Skeletal muscle satellite cell (primary cell): Measurements from ENCODE around the gene BEX3.
A peak's percentile ranks its signal among the peaks of the same experiment; 100 is the strongest.

Experiments
- H3K27me3 ChIP-seq: 2 replicates; pipeline ENCODE4 v1.7.0; 2013; ENCODE audit warnings: low read length; ENCODE audit not compliant: control insufficient read depth, insufficient read depth
- H3K36me3 ChIP-seq: 2 replicates; pipeline ENCODE4 v1.7.0; 2013; ENCODE audit warnings: mild to moderate bottlenecking, control low read depth, low read length; ENCODE audit not compliant: insufficient read depth
- H3K4me1 ChIP-seq: 2 replicates; pipeline ENCODE4 v1.7.0; 2013; ENCODE audit warnings: low read length; ENCODE audit not compliant: control insufficient read depth, insufficient read depth
- H3K4me2 ChIP-seq: 2 replicates; pipeline ENCODE4 v1.7.0; 2013; ENCODE audit warnings: mild to moderate bottlenecking, low read length
- H3K4me3 ChIP-seq: 2 replicates; pipeline ENCODE4 v1.7.0; 2013; ENCODE audit warnings: low read length
- H3K9ac ChIP-seq: 2 replicates; pipeline ENCODE4 v1.7.0; 2013; ENCODE audit warnings: mild to moderate bottlenecking, low read depth, low read length, moderate library complexity
- H3K9me3 ChIP-seq: replicated peaks from 2 replicates; pipeline ENCODE4 v1.7.0; 2013; ENCODE audit warnings: mild to moderate bottlenecking, control low read depth, low read length

BEX3 gene

GRCh38 chrX:103360092-103360491 is 16.2 kb upstream of the BEX3 start:
- Histone ChIP-seq H3K36me3 (peaks cover 9% of the 10 kb centered on the region), H3K27me3 (no peaks in the 10 kb centered on the region), H3K4me2 (no peak overlapping the region), H3K4me3 (no peak overlapping the region), H3K4me1 (peaks cover 26% of the 10 kb centered on the region), H3K9me3 (no peaks in the 10 kb centered on the region), H3K9ac (no peak overlapping the region)

GRCh38 chrX:103360916-103361315 is 15.4 kb upstream of the BEX3 start:
- Histone ChIP-seq H3K9ac (no peak overlapping the region), H3K4me1 (peaks cover 19% of the 10 kb centered on the region), H3K4me3 (no peak overlapping the region), H3K36me3 (peaks cover 9% of the 10 kb centered on the region), H3K4me2 (no peak overlapping the region), H3K27me3 (no peaks in the 10 kb centered on the region), H3K9me3 (no peaks in the 10 kb centered on the region)

GRCh38 chrX:103361798-103362197 is 14.5 kb upstream of the BEX3 start:
- Histone ChIP-seq H3K4me1 (peaks cover 18% of the 10 kb centered on the region), H3K9me3 (no peaks in the 10 kb centered on the region), H3K27me3 (no peaks in the 10 kb centered on the region), H3K4me3 (no peak overlapping the region), H3K9ac (peak overlapping the region; percentile 12), H3K4me2 (no peak overlapping the region), H3K36me3 (peaks cover 9% of the 10 kb centered on the region)

GRCh38 chrX:103362474-103362873 is 13.9 kb upstream of the BEX3 start:
- H3K4me3 ChIP-seq = no peak overlapping the region
- H3K9ac ChIP-seq = peak overlapping the region; percentile 12
- no peaks in the 10 kb centered on the region for H3K9me3 ChIP-seq
- H3K4me2 ChIP-seq = no peak overlapping the region
- H3K4me1 ChIP-seq = peaks cover 22% of the 10 kb centered on the region
- no peaks in the 10 kb centered on the region for H3K27me3 ChIP-seq
- peaks cover 7% of the 10 kb centered on the region for H3K36me3 ChIP-seq

GRCh38 chrX:103363046-103363445 is 13.3 kb upstream of the BEX3 start:
- Histone ChIP-seq H3K4me3 (no peak overlapping the region), H3K27me3 (no peaks in the 10 kb centered on the region), H3K4me2 (no peak overlapping the region), H3K9me3 (no peaks in the 10 kb centered on the region), H3K36me3 (peaks cover 2% of the 10 kb centered on the region), H3K9ac (no peak overlapping the region), H3K4me1 (peaks cover 28% of the 10 kb centered on the region)

GRCh38 chrX:103367502-103367901 is 8.8 kb upstream of the BEX3 start:
- no peaks in the 10 kb centered on the region for H3K9me3 ChIP-seq
- H3K4me1 ChIP-seq = peaks cover 19% of the 10 kb centered on the region
- no peaks in the 10 kb centered on the region for H3K36me3 ChIP-seq
- H3K4me3 ChIP-seq = no peak overlapping the region
- H3K9ac ChIP-seq = no peak overlapping the region
- H3K27me3 ChIP-seq = no peaks in the 10 kb centered on the region
- peak overlapping the region; percentile 5 for H3K4me2 ChIP-seq

- H3K36me3 ChIP-seq = no peaks in the 10 kb centered on the region
- H3K4me3 ChIP-seq = no peak overlapping the region
- H3K4me2 ChIP-seq = no peak overlapping the region
- H3K27me3 ChIP-seq = no peaks in the 10 kb centered on the region
- H3K9me3 ChIP-seq = no peaks in the 10 kb centered on the region
- H3K9ac ChIP-seq = no peak overlapping the region
- H3K4me1 ChIP-seq = peaks cover 33% of the 10 kb centered on the region
Measured at GRCh38 chrX:103369479-103369878, 6.9 kb upstream of the BEX3 start.

- no peaks in the 10 kb centered on the region for H3K27me3 ChIP-seq
- H3K4me1 ChIP-seq = peaks cover 31% of the 10 kb centered on the region
- H3K9me3 ChIP-seq = no peaks in the 10 kb centered on the region
- no peak overlapping the region for H3K4me2 ChIP-seq
- peak overlapping the region; percentile 43 for H3K9ac ChIP-seq
- peaks cover 6% of the 10 kb centered on the region for H3K36me3 ChIP-seq
- no peak overlapping the region for H3K4me3 ChIP-seq
Measured at GRCh38 chrX:103372886-103373285, 3.5 kb upstream of the BEX3 start.

- peaks cover 7% of the 10 kb centered on the region for H3K36me3 ChIP-seq
- H3K27me3 ChIP-seq = no peaks in the 10 kb centered on the region
- H3K9ac ChIP-seq = peak overlapping the region; percentile 43
- no peak overlapping the region for H3K4me3 ChIP-seq
- peak overlapping the region; percentile 5 for H3K4me2 ChIP-seq
- H3K4me1 ChIP-seq = peaks cover 31% of the 10 kb centered on the region
- no peaks in the 10 kb centered on the region for H3K9me3 ChIP-seq
Measured at GRCh38 chrX:103373581-103373980, 2.8 kb upstream of the BEX3 start.

- peaks cover 7% of the 10 kb centered on the region for H3K36me3 ChIP-seq
- peaks cover 41% of the 10 kb centered on the region for H3K4me1 ChIP-seq
- peak overlapping the region; percentile 97 for H3K9ac ChIP-seq
- H3K27me3 ChIP-seq = no peaks in the 10 kb centered on the region
- no peaks in the 10 kb centered on the region for H3K9me3 ChIP-seq
- peak overlapping the region; percentile 90 for H3K4me2 ChIP-seq
- H3K4me3 ChIP-seq = peak overlapping the region; percentile 87
Measured at GRCh38 chrX:103376979-103377324, 614 bp downstream of the BEX3 start.

- H3K27me3 ChIP-seq = no peaks in the 10 kb centered on the region
- H3K9me3 ChIP-seq = no peaks in the 10 kb centered on the region
- no peak overlapping the region for H3K4me3 ChIP-seq
- no peak overlapping the region for H3K9ac ChIP-seq
- H3K4me1 ChIP-seq = peaks cover 27% of the 10 kb centered on the region
- H3K36me3 ChIP-seq = peaks cover 7% of the 10 kb centered on the region
- H3K4me2 ChIP-seq = no peak overlapping the region
Measured at GRCh38 chrX:103378990-103379389, 2.7 kb downstream of the BEX3 start.

GRCh38 chrX:103382877-103383276 is 6.5 kb downstream of the BEX3 start:
- Histone ChIP-seq H3K9ac (no peak overlapping the region), H3K4me1 (peaks cover 37% of the 10 kb centered on the region), H3K9me3 (no peaks in the 10 kb centered on the region), H3K36me3 (peaks cover 2% of the 10 kb centered on the region), H3K27me3 (no peaks in the 10 kb centered on the region), H3K4me2 (no peak overlapping the region), H3K4me3 (no peak overlapping the region)
